Esophagus muscularis mucosa (tissue), 3 donors: ENCODE measurements around the gene RGP1.

Experiments
- POLR2A ChIP-seq: fragments of 450-650 bp; IDR thresholded peaks from one replicate; pipeline ENCODE4 v1.6.1; 2017; ENCODE audit warnings: antibody characterized with exemption, moderate library complexity, mild to moderate bottlenecking, low read depth
- POLR2AphosphoS5 ChIP-seq, 2 donors: sonication (generic); formaldehyde crosslinking; IDR thresholded peaks; one replicate each; pipeline ENCODE4 v1.6.1; 2017; ENCODE audit warnings: antibody characterized with exemption in 2 of 2
- TF ChIP-seq, protein P1 (sequence below), 3 experiments: fragments of 200-600 bp in 2 of 3; fragments of 450-650 bp in 1 of 3; sonication (generic) in 2 of 3; IDR thresholded peaks; one replicate each; pipeline ENCODE4 v1.5.1; 2017 to 2019; ENCODE audit warnings: antibody characterized with exemption in 3 of 3, mild to moderate bottlenecking in 2 of 3, moderate library complexity in 1 of 3

DNA sequence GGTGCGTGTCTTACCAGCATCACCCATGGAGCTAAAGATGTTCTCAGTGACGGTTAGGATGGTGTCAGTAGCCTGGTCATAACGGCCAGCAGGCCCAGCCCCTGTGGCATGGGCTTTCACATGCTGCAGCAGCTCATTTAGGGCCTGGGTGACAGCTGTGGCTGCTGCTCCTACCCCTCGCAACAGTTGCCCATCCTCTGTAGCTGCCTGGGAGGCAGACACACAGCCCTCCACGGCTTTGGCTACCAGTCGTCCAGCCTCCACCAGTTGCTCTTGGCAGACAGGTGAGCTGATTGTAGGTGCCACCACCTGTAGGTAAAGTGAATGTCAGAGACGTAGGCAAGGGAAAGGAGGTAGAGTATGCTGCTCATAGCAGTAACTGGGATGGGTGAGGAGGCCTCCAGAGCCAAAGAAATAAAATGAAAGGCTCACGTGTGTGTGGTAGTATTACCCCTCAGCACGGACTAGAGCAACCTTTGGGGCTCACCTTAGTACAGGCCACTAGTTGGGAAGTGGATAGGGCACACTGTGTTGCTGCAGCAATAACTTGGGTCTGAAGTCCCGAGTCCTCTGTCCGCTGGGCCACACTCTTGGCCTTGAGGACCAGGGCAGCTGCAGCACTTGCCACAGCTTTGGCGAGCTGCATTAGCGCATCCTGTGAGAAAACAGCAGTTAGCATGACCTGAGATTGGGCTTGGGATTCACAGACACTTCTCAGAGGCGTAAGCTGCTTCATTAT is 31.8 kb upstream of the RGP1 start:
- no peak for TF ChIP-seq POLR2AphosphoS5 (IDR thresholded peaks at IDR 0.05)
- TF ChIP-seq, protein P1, sequence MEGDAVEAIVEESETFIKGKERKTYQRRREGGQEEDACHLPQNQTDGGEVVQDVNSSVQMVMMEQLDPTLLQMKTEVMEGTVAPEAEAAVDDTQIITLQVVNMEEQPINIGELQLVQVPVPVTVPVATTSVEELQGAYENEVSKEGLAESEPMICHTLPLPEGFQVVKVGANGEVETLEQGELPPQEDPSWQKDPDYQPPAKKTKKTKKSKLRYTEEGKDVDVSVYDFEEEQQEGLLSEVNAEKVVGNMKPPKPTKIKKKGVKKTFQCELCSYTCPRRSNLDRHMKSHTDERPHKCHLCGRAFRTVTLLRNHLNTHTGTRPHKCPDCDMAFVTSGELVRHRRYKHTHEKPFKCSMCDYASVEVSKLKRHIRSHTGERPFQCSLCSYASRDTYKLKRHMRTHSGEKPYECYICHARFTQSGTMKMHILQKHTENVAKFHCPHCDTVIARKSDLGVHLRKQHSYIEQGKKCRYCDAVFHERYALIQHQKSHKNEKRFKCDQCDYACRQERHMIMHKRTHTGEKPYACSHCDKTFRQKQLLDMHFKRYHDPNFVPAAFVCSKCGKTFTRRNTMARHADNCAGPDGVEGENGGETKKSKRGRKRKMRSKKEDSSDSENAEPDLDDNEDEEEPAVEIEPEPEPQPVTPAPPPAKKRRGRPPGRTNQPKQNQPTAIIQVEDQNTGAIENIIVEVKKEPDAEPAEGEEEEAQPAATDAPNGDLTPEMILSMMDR (IDR thresholded peaks at IDR 0.05) = no peak
- TF ChIP-seq POLR2A = no peak
